ENCODE data around the gene ABCC4.

Gene ABCC4

GRCh38 chr13:95237310-95237870 is 63.9 kb downstream of the ABCC4 start:
- H3K4me3 ChIP-seq (ENCODE audit: low read length) = no peak overlapping the region
- DNase-seq (ENCODE audit: low read depth) = no peak
- no peak for TF ChIP-seq CTCF (conservative IDR thresholded peaks at IDR 0.05; ENCODE audit: low read length)

DNA sequence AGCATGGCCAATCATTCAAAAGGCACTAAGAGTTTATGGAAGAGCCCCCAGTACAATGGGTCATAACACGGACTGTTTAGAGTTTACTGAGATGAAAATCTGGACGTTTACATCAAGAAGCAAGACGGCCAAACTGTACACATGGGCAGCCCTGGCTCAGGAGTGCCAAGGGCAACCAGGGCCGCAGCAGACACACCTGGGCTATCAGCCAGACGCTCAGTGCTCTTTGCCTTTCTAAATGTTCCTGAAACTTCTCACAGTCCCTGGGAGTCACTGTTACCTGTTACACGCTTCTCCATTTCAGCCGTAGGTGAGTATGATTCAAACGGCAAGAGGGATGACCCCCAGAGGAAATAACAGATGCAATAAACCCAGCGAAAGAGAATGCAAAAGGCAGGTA is 64.5 kb downstream of the ABCC4 start:
- DNase-seq (ENCODE audit: low read depth) = no peak
- H3K4me3 ChIP-seq (ENCODE audit: low read length) = no peak overlapping the region
- no peak for TF ChIP-seq CTCF (conservative IDR thresholded peaks at IDR 0.05; ENCODE audit: low read length)

GRCh38 chr13:95235974-95236373 is 65.3 kb downstream of the ABCC4 start:
- no peak for DNase-seq (ENCODE audit: low read depth)

DNA sequence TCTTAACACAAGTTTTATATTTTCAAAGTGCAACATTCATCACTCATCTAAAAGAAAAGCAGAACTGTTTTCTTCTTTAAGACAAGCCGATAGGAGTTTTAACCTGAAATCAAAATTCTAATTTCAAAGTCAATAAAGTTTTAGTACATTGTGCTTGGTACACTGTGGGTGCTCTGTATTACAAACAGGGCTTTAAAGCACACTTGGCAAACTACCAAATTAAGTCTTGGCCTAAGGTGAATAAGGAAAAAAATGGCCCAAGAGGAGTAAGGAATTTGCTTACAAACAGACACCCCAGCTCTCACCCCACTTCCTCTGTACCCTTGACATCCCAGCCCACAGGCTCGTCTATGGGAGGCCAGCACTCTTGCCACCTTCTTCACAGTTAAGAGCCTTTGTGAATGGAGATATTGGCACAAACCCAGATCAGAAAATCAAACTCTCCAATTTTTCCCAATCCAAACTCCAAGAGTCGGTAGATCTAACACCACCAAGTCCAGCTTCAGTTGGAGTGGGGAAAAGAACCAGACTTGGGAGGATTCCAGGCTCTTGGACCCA is 66.0 kb downstream of the ABCC4 start:
- no peak for DNase-seq (ENCODE audit: low read depth)
- H3K4me3 ChIP-seq (ENCODE audit: low read length) = no peak overlapping the region
- no peak for TF ChIP-seq CTCF (conservative IDR thresholded peaks at IDR 0.05; ENCODE audit: low read length)

More at GRCh38 chr13:95235974-95236373, 65.3 kb downstream of the ABCC4 start:
- no peak for TF ChIP-seq CTCF (conservative IDR thresholded peaks at IDR 0.05; ENCODE audit: low read length)
- no peak overlapping the region for H3K4me3 ChIP-seq (ENCODE audit: low read length)

DNA sequence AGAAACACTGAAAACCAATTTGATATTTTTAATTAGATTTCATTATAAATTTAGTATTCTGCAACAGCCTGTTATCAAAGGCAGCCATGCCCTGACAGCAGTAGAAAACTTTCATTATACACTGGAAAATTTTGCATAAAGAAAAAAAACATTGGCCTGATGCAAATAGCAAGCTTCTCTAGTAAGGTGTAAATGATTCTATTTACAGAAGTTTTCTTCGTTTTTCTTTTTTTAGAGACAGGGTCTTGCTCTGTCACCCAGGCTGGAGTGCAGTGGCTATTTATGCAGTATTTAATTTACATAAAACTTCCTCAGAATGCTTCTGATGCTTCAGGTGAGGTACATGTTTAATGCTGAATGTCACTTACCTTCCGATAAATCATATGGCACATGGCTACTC is 67.0 kb downstream of the ABCC4 start:
- no peak overlapping the region for H3K4me3 ChIP-seq (ENCODE audit: low read length)
- TF ChIP-seq CTCF (conservative IDR thresholded peaks at IDR 0.05; ENCODE audit: low read length) = no peak
- no peak for DNase-seq (ENCODE audit: low read depth)

DNA sequence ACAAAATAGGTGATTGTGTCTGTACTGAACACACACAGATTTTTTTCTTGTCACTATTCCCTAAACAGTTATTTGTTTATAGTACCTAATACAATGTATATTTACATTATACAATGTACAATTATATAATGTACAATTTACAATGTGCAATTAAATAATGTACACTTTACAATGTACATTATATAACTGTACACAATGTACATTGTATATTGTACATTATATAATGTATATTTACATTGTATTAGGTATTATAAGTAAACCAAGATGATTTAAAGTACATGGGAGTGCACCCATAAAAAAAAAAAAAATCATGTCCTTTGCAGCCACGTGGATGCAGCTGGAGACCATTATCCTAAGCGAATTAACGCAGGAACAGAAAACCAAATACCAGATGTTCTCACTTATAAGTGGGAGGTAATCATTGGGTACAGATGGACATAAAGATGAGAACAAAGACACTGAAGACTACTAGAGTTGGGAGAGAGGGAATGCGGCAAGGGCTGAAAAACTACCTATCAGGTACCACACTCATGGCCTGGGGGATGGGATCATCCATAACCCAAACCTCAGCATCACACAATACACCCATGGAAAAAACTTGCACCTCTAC is 68.1 kb downstream of the ABCC4 start:
- peak; percentile 29 for DNase-seq (ENCODE audit: low read depth)
- TF ChIP-seq CTCF (conservative IDR thresholded peaks at IDR 0.05; ENCODE audit: low read length) = no peak

DNA sequence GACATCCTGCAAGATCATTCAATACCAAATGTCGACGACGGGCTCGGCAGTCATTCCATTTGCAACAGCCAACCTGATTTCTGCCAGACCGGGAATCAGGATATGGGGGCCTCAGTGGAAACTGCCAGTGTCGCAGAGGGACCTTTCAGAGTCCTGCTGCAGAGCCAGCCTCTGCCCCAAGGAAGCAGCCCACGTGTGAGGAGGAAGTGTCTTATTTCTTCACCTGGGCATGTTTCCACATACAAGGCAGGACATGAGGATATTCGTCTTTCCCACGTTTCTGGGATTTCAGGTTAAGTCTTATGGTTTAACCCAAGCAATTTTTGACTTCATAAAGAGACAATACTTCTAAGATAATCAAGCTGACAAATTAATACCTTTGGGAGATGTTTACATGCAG is 69.9 kb downstream of the ABCC4 start:
- H3K4me3 ChIP-seq (ENCODE audit: low read length) = no peak overlapping the region
- no peak for TF ChIP-seq CTCF (conservative IDR thresholded peaks at IDR 0.05; ENCODE audit: low read length)
- no peak for DNase-seq (ENCODE audit: low read depth)

More for the DNA sequence above, 68.1 kb downstream of the ABCC4 start:
- no peak overlapping the region for H3K4me3 ChIP-seq (ENCODE audit: low read length)
